ENCODE data around the gene ENTPD1.
"Not testable (repeated sequence)": the region's sequence is repeated elsewhere in the genome, so short reads cannot be mapped to it uniquely, and the experiment has no call there.

GRCh38 chr10:95777638-95778037, 21.7 kb downstream of the ENTPD1 start:
- TF ChIP-seq, protein P1, sequence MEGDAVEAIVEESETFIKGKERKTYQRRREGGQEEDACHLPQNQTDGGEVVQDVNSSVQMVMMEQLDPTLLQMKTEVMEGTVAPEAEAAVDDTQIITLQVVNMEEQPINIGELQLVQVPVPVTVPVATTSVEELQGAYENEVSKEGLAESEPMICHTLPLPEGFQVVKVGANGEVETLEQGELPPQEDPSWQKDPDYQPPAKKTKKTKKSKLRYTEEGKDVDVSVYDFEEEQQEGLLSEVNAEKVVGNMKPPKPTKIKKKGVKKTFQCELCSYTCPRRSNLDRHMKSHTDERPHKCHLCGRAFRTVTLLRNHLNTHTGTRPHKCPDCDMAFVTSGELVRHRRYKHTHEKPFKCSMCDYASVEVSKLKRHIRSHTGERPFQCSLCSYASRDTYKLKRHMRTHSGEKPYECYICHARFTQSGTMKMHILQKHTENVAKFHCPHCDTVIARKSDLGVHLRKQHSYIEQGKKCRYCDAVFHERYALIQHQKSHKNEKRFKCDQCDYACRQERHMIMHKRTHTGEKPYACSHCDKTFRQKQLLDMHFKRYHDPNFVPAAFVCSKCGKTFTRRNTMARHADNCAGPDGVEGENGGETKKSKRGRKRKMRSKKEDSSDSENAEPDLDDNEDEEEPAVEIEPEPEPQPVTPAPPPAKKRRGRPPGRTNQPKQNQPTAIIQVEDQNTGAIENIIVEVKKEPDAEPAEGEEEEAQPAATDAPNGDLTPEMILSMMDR (IDR thresholded peaks at IDR 0.05; ENCODE audit: low read length) = not testable (repeated sequence)
- TF ChIP-seq EZH2phosphoT487 (IDR thresholded peaks at IDR 0.05; ENCODE audit: low read length); EZH2 (optimal IDR thresholded peaks at IDR 0.05; ENCODE audit: low read depth, low read length): not testable (repeated sequence)

Data from MM.1S (cell line).